ENCODE results near the gene COL9A2. TPM values are rescaled to one million over a fixed set of nuclear protein-coding genes. Genes with fewer than 3 reads are reported as not detected.
A peak's percentile ranks its signal among the peaks of the same experiment; 100 is the strongest.

COL9A2 gene
- total RNA-seq, 1 donor from 2014 or later: 0.24 TPM

- peak; percentile 61 for DNase-seq
- intact Hi-C loops (cut with DNase I): no loop called here
- peak; percentile 88 for ATAC-seq (ENCODE audit: poor library complexity)
Observed at GRCh38 chr1:40308036-40308727, 8.9 kb downstream of the COL9A2 start.

DNA sequence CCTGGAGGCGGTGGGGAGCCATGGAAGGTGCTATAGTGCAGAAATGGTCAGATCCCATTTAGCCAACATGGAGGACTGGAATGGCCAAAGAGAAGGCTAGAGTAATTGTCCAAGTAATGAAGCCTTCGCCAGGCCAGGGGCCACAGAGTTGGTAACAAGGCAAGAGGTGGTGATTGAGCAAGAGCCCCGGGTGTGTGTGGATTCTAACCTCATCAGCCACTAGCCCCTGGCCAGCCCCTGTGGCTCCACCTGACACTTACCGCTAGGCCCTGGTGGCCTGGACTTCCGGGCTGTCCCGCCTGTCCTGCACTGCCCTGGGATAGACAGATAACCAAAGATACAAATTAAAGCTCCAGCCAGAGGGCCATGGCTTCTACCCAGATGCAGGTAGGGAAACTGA lies 9.9 kb downstream of the COL9A2 start:
- no peak for DNase-seq
- intact Hi-C loops (cut with DNase I): no loop called here
- ATAC-seq (ENCODE audit: poor library complexity): no peak

DNA sequence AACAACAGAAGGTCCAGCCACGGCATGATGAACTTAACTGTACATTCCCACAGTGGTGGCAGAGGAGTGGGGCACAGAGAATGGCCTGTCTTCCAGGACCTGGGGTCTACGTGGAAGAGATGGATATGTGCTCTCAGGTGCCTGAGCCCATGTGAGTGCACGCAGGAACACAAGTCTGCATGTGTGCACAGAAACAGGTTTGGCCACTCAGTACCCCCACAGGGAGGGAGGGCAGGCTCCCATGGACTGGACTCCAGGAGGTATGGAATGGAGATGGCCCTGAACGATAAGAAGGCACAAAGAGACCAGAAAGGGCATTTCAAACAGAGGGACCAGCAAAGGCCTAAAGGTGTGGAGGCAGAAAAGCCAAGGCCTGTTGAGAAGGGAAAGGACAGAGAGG lies 10.8 kb downstream of the COL9A2 start:
- ATAC-seq (ENCODE audit: poor library complexity): no peak
- intact Hi-C loops (cut with DNase I): no loop called here
- no peak for DNase-seq

- DNase-seq: no peak
- no peak for ATAC-seq (ENCODE audit: poor library complexity)
- intact Hi-C loops (cut with DNase I): no loop called here
Observed at GRCh38 chr1:40305871-40306270, 11.2 kb downstream of the COL9A2 start.

- DNase-seq (no peak), ATAC-seq (ENCODE audit: poor library complexity) (no peak)
- intact Hi-C loops (cut with DNase I): no loop called here
Observed at GRCh38 chr1:40305451-40305850, 11.6 kb downstream of the COL9A2 start.

GRCh38 chr1:40303790-40304189 lies 13.3 kb downstream of the COL9A2 start:
- ATAC-seq (ENCODE audit: poor library complexity): no peak

GRCh38 chr1:40303051-40303771 lies 13.9 kb downstream of the COL9A2 start:
- ATAC-seq (ENCODE audit: poor library complexity) (no peak), DNase-seq (no peak)
- intact Hi-C loops (cut with DNase I): no loop called here

More at GRCh38 chr1:40303790-40304189, 13.3 kb downstream of the COL9A2 start:
- intact Hi-C loops (cut with DNase I): no loop called here
- DNase-seq: no peak

GRCh38 chr1:40302475-40302874 lies 14.6 kb downstream of the COL9A2 start:
- ATAC-seq (ENCODE audit: poor library complexity) (no peak), DNase-seq (no peak)
- intact Hi-C loops (cut with DNase I): no loop called here

- no peak for DNase-seq
- no peak for ATAC-seq (ENCODE audit: poor library complexity)
- intact Hi-C loops (cut with DNase I): no loop called here
Observed at GRCh38 chr1:40301541-40302299, 15.4 kb downstream of the COL9A2 start.

GRCh38 chr1:40301066-40301465 lies 16.0 kb downstream of the COL9A2 start:
- intact Hi-C loops (cut with DNase I): no loop called here
- no peak for ATAC-seq (ENCODE audit: poor library complexity)
- no peak for DNase-seq

GRCh38 chr1:40300651-40301050 lies 16.4 kb downstream of the COL9A2 start:
- no peak for DNase-seq
- intact Hi-C loops (cut with DNase I): no loop called here
- ATAC-seq (ENCODE audit: poor library complexity): no peak

GRCh38 chr1:40300249-40300567 lies 16.9 kb downstream of the COL9A2 start:
- DNase-seq (no peak), ATAC-seq (ENCODE audit: poor library complexity) (no peak)
- intact Hi-C loops (cut with DNase I): no loop called here

GRCh38 chr1:40299366-40300248 lies 17.5 kb downstream of the COL9A2 start:
- intact Hi-C loops (cut with DNase I): no loop called here
- DNase-seq: no peak
- no peak for ATAC-seq (ENCODE audit: poor library complexity)

- ATAC-seq (ENCODE audit: poor library complexity) (no peak), DNase-seq (no peak)
- intact Hi-C loops (cut with DNase I): no loop called here
Observed at GRCh38 chr1:40291293-40291692, 25.8 kb downstream of the COL9A2 start.

DNA sequence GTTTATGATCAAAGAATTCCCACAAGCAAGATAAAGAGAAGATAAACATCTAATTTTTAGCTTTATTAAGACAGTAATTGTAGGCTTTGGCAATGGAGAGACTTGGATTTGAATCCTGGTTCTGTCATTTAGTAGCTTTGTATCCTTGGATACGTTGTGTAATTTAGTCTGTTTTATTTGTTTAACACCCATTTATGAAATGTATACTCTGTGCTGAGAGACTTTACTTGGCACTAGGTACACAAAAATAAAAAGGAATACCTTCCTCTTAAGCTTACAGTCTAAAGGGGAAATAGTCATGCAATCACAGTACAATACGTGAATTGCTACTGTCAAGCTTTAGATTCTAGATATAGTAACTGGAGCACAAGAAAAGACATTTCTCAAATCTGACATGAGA lies 35.2 kb downstream of the COL9A2 start:
- intact Hi-C loops (cut with DNase I): no loop called here
- no peak for ATAC-seq (ENCODE audit: poor library complexity)
- no peak for DNase-seq

GRCh38 chr1:40276122-40276521 lies 41.0 kb downstream of the COL9A2 start:
- intact Hi-C loops (cut with DNase I): no loop called here
- ATAC-seq (ENCODE audit: poor library complexity) (peak; percentile 46), DNase-seq (no peak)

DNA sequence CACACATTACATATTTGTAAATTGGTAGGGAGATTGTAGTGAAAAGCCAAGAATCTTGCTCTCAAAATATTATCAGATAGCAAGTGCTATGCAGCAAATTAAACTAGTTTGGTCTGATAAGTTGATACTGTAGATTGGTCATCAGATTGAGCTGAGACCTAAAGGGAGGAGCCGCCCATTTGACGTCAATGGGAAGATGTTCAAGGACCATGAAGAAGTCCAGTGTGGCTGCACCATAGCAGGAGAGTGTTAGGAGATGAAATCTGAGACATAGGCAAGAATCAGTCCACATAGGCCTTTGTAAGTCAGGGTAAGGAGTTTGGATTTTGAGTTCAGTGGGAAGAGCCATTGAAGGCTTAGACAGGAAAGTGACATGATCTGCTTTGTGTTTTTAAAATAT lies 42.8 kb downstream of the COL9A2 start:
- intact Hi-C loops (cut with DNase I): no loop called here
- no peak for DNase-seq
- ATAC-seq (ENCODE audit: poor library complexity): no peak

- DNase-seq (no peak), ATAC-seq (ENCODE audit: poor library complexity) (no peak)
- intact Hi-C loops (cut with DNase I): no loop called here
Observed at GRCh38 chr1:40273547-40274166, 43.4 kb downstream of the COL9A2 start.
